Left ventricle myocardium inferior (tissue), 1 donor: ENCODE measurements around the gene YWHAQ. TPM values are rescaled to one million over a fixed set of nuclear protein-coding genes. Genes with fewer than 3 reads are reported as not detected.
"Not testable (repeated sequence)": the region's sequence is repeated elsewhere in the genome, so short reads cannot be mapped to it uniquely, and the experiment has no call there.

Experiments used
- DNase-seq: peaks from one replicate; pipeline ENCODE4 v3.0.0-alpha.2; 2020
- H3K27ac ChIP-seq: fragments of 200-600 bp; replicated peaks from 2 replicates; pipeline ENCODE4 v1.8.0; 2021
- H3K27me3 ChIP-seq: fragments of 200-600 bp; 2 replicates; pipeline ENCODE4 v1.8.0; 2021; ENCODE audit warnings: low read depth
- H3K36me3 ChIP-seq: fragments of 200-600 bp; 2 replicates; pipeline ENCODE4 v1.8.0; 2021
- H3K4me1 ChIP-seq: fragments of 200-600 bp; 2 replicates; pipeline ENCODE4 v1.8.0; 2021
- H3K4me3 ChIP-seq: fragments of 200-600 bp; 2 replicates; pipeline ENCODE4 v1.8.0; 2021; ENCODE audit warnings: mild to moderate bottlenecking, moderate library complexity
- H3K9me3 ChIP-seq: fragments of 200-600 bp; replicated peaks from 2 replicates; pipeline ENCODE4 v1.8.0; 2021
- intact Hi-C: fragments of 100-400 bp; cut with micrococcal nuclease; formaldehyde crosslinking; loops from one replicate; pipeline ENCODE4 v1.11.0; 2022
- total RNA-seq: library from RNA; stranded (reverse); fragmentation: NEBNext Ultra II Directional; extraction: Animal tissue kit (Norgen Biotek cat#: 25700); gene quantifications from one replicate; pipeline ENCODE4 v1.2.1, GENCODE V29; 2021
- TF ChIP-seq, protein P1 (sequence below): fragments of 200-600 bp; IDR thresholded peaks from 2 replicates; pipeline ENCODE4 v1.8.0; 2021; ENCODE audit warnings: antibody characterized with exemption, mild to moderate bottlenecking, borderline replicate concordance
- donor health status: DM: no; HTN: yes; CAD: no; lungs with severe emphysema.

YWHAQ gene
- total RNA-seq, 1 donor from 2014 or later, result 178 TPM

DNA sequence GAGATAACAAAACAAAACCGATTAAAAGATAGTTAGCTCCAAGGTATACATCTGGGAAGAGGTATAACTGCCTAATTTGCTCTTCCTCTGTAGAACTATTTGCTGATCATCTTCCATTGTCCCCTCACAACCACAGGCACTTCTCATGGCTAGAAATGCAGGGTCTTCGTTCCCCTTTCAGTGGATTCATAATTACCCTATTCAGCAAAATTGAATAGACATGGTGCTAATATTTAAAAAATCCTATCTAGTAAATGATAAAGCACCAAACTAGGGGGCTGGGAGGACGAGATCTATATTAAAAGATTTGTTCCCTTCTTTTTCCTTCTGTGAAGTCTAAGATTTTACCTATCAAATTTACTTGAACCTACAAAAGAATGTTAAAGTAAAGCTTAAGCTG lies 44.3 kb downstream of the YWHAQ start:
- TF ChIP-seq, protein P1, sequence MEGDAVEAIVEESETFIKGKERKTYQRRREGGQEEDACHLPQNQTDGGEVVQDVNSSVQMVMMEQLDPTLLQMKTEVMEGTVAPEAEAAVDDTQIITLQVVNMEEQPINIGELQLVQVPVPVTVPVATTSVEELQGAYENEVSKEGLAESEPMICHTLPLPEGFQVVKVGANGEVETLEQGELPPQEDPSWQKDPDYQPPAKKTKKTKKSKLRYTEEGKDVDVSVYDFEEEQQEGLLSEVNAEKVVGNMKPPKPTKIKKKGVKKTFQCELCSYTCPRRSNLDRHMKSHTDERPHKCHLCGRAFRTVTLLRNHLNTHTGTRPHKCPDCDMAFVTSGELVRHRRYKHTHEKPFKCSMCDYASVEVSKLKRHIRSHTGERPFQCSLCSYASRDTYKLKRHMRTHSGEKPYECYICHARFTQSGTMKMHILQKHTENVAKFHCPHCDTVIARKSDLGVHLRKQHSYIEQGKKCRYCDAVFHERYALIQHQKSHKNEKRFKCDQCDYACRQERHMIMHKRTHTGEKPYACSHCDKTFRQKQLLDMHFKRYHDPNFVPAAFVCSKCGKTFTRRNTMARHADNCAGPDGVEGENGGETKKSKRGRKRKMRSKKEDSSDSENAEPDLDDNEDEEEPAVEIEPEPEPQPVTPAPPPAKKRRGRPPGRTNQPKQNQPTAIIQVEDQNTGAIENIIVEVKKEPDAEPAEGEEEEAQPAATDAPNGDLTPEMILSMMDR, result no peak
- Histone ChIP-seq H3K4me3 (no peak overlapping the region), H3K36me3 (peaks cover 78% of the 10 kb centered on the region), H3K4me1 (peaks cover 3% of the 10 kb centered on the region), H3K27me3 (no peaks in the 10 kb centered on the region), H3K27ac (no peak overlapping the region), H3K9me3 (no peaks in the 10 kb centered on the region)
- intact Hi-C loops, result no loop called here
- no peak for DNase-seq

DNA sequence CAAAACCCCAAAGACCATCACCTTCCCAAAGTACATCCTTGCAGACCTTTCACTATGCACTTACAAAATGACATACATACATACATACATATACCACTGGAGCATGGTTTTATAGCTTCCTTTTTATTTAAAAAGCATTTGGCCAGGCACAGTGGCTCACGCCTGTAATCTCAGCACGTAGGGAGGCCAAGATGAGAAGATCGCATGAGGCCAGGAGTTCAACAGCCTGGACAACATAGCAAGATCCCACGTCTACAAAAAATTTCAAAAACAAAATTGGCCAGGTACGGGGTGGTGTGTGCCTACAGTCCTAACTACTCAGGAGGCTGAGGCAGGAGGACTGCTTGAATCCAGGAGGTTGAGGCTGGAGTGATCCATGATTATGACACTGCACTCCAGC lies 45.3 kb downstream of the YWHAQ start:
- Histone ChIP-seq H3K4me1 (no peaks in the 10 kb centered on the region), H3K9me3 (no peaks in the 10 kb centered on the region), H3K27me3 (no peaks in the 10 kb centered on the region), H3K36me3 (peaks cover 68% of the 10 kb centered on the region), H3K27ac (no peak overlapping the region), H3K4me3 (no peak overlapping the region)
- DNase-seq, result no peak
- intact Hi-C loops, result no loop called here
- TF ChIP-seq, protein P1, result no peak

DNA sequence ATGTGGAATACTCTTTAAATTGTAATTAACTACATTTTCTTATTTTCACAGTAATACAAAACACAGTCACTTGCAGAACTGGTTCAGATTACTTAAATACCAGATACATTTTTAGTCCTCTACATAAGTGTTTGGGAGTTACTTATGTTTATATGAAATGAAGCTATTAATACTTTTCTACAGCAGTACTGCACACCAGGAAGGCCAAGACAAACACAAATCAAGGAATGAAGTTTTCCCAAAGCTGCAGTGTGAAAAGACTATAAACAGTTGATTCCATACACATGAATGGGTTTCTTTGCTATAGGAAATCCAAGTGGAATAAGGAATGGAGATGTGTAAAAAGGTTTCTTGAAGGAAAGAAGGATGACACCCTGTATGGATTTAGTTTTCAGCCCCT lies 45.9 kb downstream of the YWHAQ start:
- H3K27ac ChIP-seq, H3K4me1 ChIP-seq, H3K9me3 ChIP-seq, H3K4me3 ChIP-seq, H3K27me3 ChIP-seq, DNase-seq, intact Hi-C loops: not testable (repeated sequence)
- H3K36me3 ChIP-seq, result peaks cover 68% of the 10 kb centered on the region

DNA sequence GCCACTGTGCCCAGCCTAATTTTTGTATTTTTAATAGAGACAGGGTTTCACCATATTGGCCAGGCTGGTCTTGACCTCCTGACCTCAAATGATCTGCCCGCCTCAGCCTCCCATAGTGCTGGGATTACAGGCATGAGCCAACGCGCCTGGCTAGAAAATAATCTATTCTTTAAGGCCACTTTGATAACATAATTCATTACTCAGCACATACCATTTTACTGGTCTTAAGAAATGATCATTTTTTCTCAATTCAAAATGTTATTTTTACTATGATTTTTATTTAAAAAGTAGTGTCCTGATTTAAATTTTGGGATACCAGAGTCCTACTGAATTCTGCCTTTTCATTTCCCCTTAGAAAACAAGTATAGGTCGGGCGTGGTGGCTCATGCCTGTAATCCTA lies 48.2 kb downstream of the YWHAQ start:
- H3K4me3 ChIP-seq, result no peak overlapping the region
- DNase-seq, result no peak
- no peaks in the 10 kb centered on the region for H3K9me3 ChIP-seq
- no peaks in the 10 kb centered on the region for H3K27me3 ChIP-seq
- TF ChIP-seq, protein P1, result no peak
- intact Hi-C loops, result no loop called here
- H3K27ac ChIP-seq, result no peak overlapping the region
- H3K36me3 ChIP-seq, result peaks cover 48% of the 10 kb centered on the region
- peaks cover 12% of the 10 kb centered on the region for H3K4me1 ChIP-seq

DNA sequence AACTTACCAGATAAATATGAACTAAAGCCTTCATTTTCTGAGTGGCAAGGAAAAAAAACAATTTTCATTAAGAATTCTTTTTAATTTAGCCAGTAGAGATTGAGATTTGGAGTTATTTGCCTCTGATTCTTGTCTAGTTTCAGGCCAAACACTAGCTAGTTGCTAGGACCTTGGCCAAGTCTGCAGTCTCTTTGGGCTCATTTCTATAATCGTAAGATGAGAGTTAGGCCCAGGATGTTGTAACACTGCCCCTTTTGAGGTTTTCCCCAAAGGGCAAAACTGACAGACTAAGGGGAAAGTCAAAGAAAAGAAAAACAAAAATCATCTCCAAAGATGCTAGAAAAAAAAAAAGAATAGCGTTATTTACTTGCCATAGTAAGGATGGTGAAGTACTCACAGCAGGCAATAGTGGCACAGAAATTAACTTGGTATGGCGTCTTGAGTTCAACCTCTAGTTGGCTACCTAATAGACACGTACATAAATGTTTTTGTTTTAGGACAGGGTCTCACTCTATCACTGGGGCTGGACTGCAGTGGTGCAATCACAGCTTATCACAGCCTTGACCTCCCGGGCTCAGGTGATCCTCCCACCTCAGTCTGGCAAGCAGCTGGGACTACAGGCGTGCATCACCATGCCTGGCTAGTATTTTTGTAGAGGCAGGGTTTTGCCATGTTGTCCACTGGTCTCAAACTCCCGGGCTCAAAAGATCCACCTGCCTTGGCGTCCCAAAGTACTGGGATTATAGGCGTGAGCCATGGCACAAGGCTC lies 52.1 kb downstream of the YWHAQ start:
- H3K36me3 ChIP-seq, result peaks cover 11% of the 10 kb centered on the region
- no peaks in the 10 kb centered on the region for H3K9me3 ChIP-seq
- no peak overlapping the region for H3K4me3 ChIP-seq
- H3K27ac ChIP-seq, result peak overlapping the region; percentile 45
- TF ChIP-seq, protein P1, result no peak
- intact Hi-C loops, result no loop called here
- no peak for DNase-seq
- no peaks in the 10 kb centered on the region for H3K27me3 ChIP-seq
- H3K4me1 ChIP-seq, result peaks cover 37% of the 10 kb centered on the region

DNA sequence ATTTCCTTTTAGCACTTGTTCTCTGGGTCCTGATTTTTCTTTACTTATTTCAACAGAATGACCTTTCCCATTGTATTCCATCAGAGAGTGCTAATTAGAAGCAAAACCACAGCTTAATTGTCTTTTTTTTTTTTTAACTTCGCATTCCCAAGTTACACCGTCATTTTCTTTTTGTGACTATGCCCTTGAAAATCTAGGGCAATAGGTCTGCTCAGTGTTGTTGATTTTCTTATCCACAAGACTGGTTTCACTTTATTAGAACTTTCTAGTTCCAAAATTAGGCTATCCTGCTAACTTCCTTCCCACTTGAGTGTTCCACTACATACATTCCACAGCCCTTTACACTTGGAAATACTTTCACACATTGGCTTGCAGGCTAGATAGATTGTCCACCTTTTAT lies 56.5 kb downstream of the YWHAQ start:
- TF ChIP-seq, protein P1, result no peak
- Histone ChIP-seq H3K4me3 (no peak overlapping the region), H3K4me1 (peaks cover 57% of the 10 kb centered on the region), H3K27me3 (no peaks in the 10 kb centered on the region), H3K9me3 (no peaks in the 10 kb centered on the region), H3K36me3 (no peaks in the 10 kb centered on the region), H3K27ac (peak overlapping the region; percentile 71)
- no peak for DNase-seq
- intact Hi-C loops, result no loop called here
